ENCODE results near the gene PTH1R.

PTH1R gene

GRCh38 chr3:46877406-46878125, at the start of gene PTH1R:
PTH1R (plus strand) TSS chr3:46877721; CDS start chr3:46883560, 5,839 bp downstream.
- no peak for DNase-seq
- intact Hi-C loops (cut with DNase I): no loop called here

- no peak for DNase-seq
These were observed 47.8 kb upstream of the PTH1R start for GRCh38 chr3:46829699-46830208.

GRCh38 chr3:46830801-46831200, 46.7 kb upstream of the PTH1R start:
- no peak for DNase-seq

More at GRCh38 chr3:46829699-46830208, 47.8 kb upstream of the PTH1R start:
- intact Hi-C loops (cut with DNase I): no loop called here

GRCh38 chr3:46831316-46831715, 46.2 kb upstream of the PTH1R start:
- intact Hi-C loops (cut with DNase I): no loop called here
- DNase-seq: no peak

More at GRCh38 chr3:46830801-46831200, 46.7 kb upstream of the PTH1R start:
- intact Hi-C loops (cut with DNase I): no loop called here

- intact Hi-C loops (cut with DNase I): no loop called here
These were observed 45.7 kb upstream of the PTH1R start for GRCh38 chr3:46831841-46832240.

GRCh38 chr3:46833346-46834300, 43.9 kb upstream of the PTH1R start:
- DNase-seq: no peak
- intact Hi-C loops (cut with DNase I): no loop called here

More at GRCh38 chr3:46831841-46832240, 45.7 kb upstream of the PTH1R start:
- no peak for DNase-seq

GRCh38 chr3:46835054-46835453, 42.5 kb upstream of the PTH1R start:
- intact Hi-C loops (cut with DNase I): no loop called here
- DNase-seq: no peak

GRCh38 chr3:46835491-46835890, 42.0 kb upstream of the PTH1R start:
- no peak for DNase-seq

GRCh38 chr3:46838301-46838700, 39.2 kb upstream of the PTH1R start:
- no peak for DNase-seq
- intact Hi-C loops (cut with DNase I): no loop called here

More at GRCh38 chr3:46835491-46835890, 42.0 kb upstream of the PTH1R start:
- intact Hi-C loops (cut with DNase I): no loop called here

- intact Hi-C loops (cut with DNase I): no loop called here
- no peak for DNase-seq
These were observed 37.0 kb upstream of the PTH1R start for GRCh38 chr3:46840491-46840890.

GRCh38 chr3:46843508-46843907, 34.0 kb upstream of the PTH1R start:
- DNase-seq: no peak
- intact Hi-C loops (cut with DNase I): no loop called here

- intact Hi-C loops (cut with DNase I): no loop called here
- peak in 1 of 42 donors; percentile 35 for DNase-seq
These were observed 33.1 kb upstream of the PTH1R start for GRCh38 chr3:46844397-46844796.

- peak in 4 of 42 donors; percentile 7 to 34 (median 9) for DNase-seq
- intact Hi-C loops (cut with DNase I): no loop called here
These were observed 32.6 kb upstream of the PTH1R start for GRCh38 chr3:46844881-46845312.

- intact Hi-C loops (cut with DNase I): no loop called here
- peak in 14 of 42 donors; percentile 15 to 73 (median 41) for DNase-seq
These were observed 32.1 kb upstream of the PTH1R start for GRCh38 chr3:46845397-46845859.

- peak; percentile 44 to 90 (median 74) for DNase-seq
- intact Hi-C loops (cut with DNase I): no loop called here
These were observed 31.5 kb upstream of the PTH1R start for GRCh38 chr3:46845860-46846623.

GRCh38 chr3:46846624-46847542, 30.6 kb upstream of the PTH1R start:
- DNase-seq: peak in 8 of 42 donors; percentile 2 to 40 (median 10)
- intact Hi-C loops (cut with DNase I): no loop called here

GRCh38 chr3:46847744-46848143, 29.8 kb upstream of the PTH1R start:
- intact Hi-C loops (cut with DNase I): no loop called here
- DNase-seq: peak in 7 of 42 donors; percentile 1 to 27 (median 12)

All from head of caudate nucleus (tissue), 42 donors.